Vagina (tissue), 2 donors: ENCODE data around the gene PKLR. TPM values are rescaled to one million over a fixed set of nuclear protein-coding genes. Genes with fewer than 3 reads are reported as not detected.

Source experiments
- DNase-seq, 2 donors: peaks; one replicate each; pipeline ENCODE4 v3.0.0-alpha.2; 2017; ENCODE audit errors: extremely low spot score in 2 of 2
- H3K27ac ChIP-seq: fragments of 200-600 bp; sonication (generic); one replicate; pipeline ENCODE4 v1.5.1; 2019
- H3K27me3 ChIP-seq: fragments of 200-600 bp; sonication (generic); one replicate; pipeline ENCODE4 v1.5.1; 2019
- H3K36me3 ChIP-seq, 2 donors: fragments of 200-600 bp; sonication (generic); one replicate each; pipeline ENCODE4 v1.5.1; 2017 to 2019
- H3K4me1 ChIP-seq: fragments of 200-600 bp; sonication (generic); one replicate; pipeline ENCODE4 v1.5.1; 2019
- H3K4me3 ChIP-seq, 2 donors: fragments of 200-600 bp; sonication (generic); 1 replicate in 1 of 2; 2 replicates in 1 of 2; pipeline ENCODE4 v1.5.1; 2016 to 2019
- H3K9me3 ChIP-seq: fragments of 200-600 bp; sonication (generic); one replicate; pipeline ENCODE4 v1.5.1; 2019
- CTCF ChIP-seq, 3 experiments: fragments of 450-650 bp in 2 of 3; fragments of 200-600 bp in 1 of 3; sonication (generic) in 1 of 3; IDR thresholded peaks; one replicate each; pipeline ENCODE4 v1.5.1; 2017 to 2019; ENCODE audit warnings: antibody characterized with exemption in 3 of 3, mild to moderate bottlenecking in 2 of 3, moderate library complexity in 2 of 3
- POLR2A ChIP-seq, 2 donors: fragments of 450-650 bp; IDR thresholded peaks; one replicate each; pipeline ENCODE4 v1.6.1; 2017; ENCODE audit warnings: antibody characterized with exemption in 2 of 2, mild to moderate bottlenecking in 2 of 2, moderate library complexity in 2 of 2
- POLR2AphosphoS5 ChIP-seq, 2 donors: sonication (generic); formaldehyde crosslinking; IDR thresholded peaks; one replicate each; pipeline ENCODE4 v1.9.0; 2017; ENCODE audit warnings: antibody characterized with exemption in 2 of 2, mild to moderate bottlenecking in 2 of 2, low read depth in 1 of 2; ENCODE audit not compliant: insufficient read depth in 1 of 2
- intact Hi-C: fragments of 100-400 bp; cut with DNase I; formaldehyde crosslinking; loops from one replicate; pipeline ENCODE4 v1.15.1; 2023
- total RNA-seq: library from RNA; depleted of rRNA; stranded (reverse); fragments of >200 nt; gene quantifications from one replicate; pipeline ENCODE4 v1.2.3, GENCODE V29; 2016

Gene PKLR
- total RNA-seq, 1 donor from 2014 or later = not detected

GRCh38 chr1:155324717-155325602 lies 23.7 kb upstream of the PKLR start:
- DNase-seq = peak in 1 of 2 donors; percentile 91
- intact Hi-C loops = loop anchor here (5.0 kb wide), 3 partner anchors 48 to 237 kb away; partner anchors contain the start of genes ASH1L and HCN3
- Histone ChIP-seq H3K27me3 (no peaks in the 10 kb centered on the region), H3K36me3 (peaks cover 0 to 22% of the 10 kb centered on the region in 2 donors), H3K4me3 (peak overlapping the region; percentile 71 to 94), H3K9me3 (no peaks in the 10 kb centered on the region), H3K27ac (peak overlapping the region; percentile 99), H3K4me1 (peaks cover 51% of the 10 kb centered on the region)
- TF ChIP-seq CTCF (IDR thresholded peaks at IDR 0.05) (peak in 1 of 3 experiments; percentile 19), POLR2A (IDR thresholded peaks at IDR 0.05) (no peak), POLR2AphosphoS5 (IDR thresholded peaks at IDR 0.05; ENCODE audit: insufficient read depth in 1 of 2, low read depth in 1 of 2) (no peak)

- TF ChIP-seq POLR2AphosphoS5 (IDR thresholded peaks at IDR 0.05; ENCODE audit: insufficient read depth in 1 of 2, low read depth in 1 of 2) (peak; percentile 88 to 94), POLR2A (IDR thresholded peaks at IDR 0.05) (peak in 1 of 2 donors; percentile 62), CTCF (IDR thresholded peaks at IDR 0.05) (no peak)
- intact Hi-C loops = loop anchor here (5.0 kb wide), 3 partner anchors 47 to 238 kb away; partner anchors contain the start of genes ASH1L and HCN3
- peaks cover 56% of the 10 kb centered on the region for H3K4me1 ChIP-seq
These were observed 22.9 kb upstream of the PKLR start for GRCh38 chr1:155324037-155324716.

GRCh38 chr1:155323729-155324036 lies 22.4 kb upstream of the PKLR start:
- H3K27me3 ChIP-seq = no peaks in the 10 kb centered on the region
- peak overlapping the region; percentile 71 to 94 for H3K4me3 ChIP-seq
- peak overlapping the region; percentile 99 for H3K27ac ChIP-seq
- TF ChIP-seq POLR2AphosphoS5 (IDR thresholded peaks at IDR 0.05; ENCODE audit: insufficient read depth in 1 of 2, low read depth in 1 of 2) (no peak), POLR2A (IDR thresholded peaks at IDR 0.05) (peak in 1 of 2 donors; percentile 4), CTCF (IDR thresholded peaks at IDR 0.05) (no peak)
- intact Hi-C loops = loop anchor here (5.0 kb wide), 3 partner anchors 46 to 239 kb away; partner anchors contain the start of genes ASH1L and HCN3
- peaks cover 0 to 12% of the 10 kb centered on the region in 2 donors for H3K36me3 ChIP-seq
- DNase-seq = no peak
- H3K4me1 ChIP-seq = peaks cover 56% of the 10 kb centered on the region
- H3K9me3 ChIP-seq = no peaks in the 10 kb centered on the region

More at GRCh38 chr1:155324037-155324716, 22.9 kb upstream of the PKLR start:
- Histone ChIP-seq H3K9me3 (no peaks in the 10 kb centered on the region), H3K4me3 (peak overlapping the region; percentile 71 to 94), H3K27ac (peak overlapping the region; percentile 99), H3K27me3 (no peaks in the 10 kb centered on the region), H3K36me3 (peaks cover 0 to 14% of the 10 kb centered on the region in 2 donors)
- DNase-seq = peak in 1 of 2 donors; percentile 99

- Histone ChIP-seq H3K36me3 (peaks cover 0 to 12% of the 10 kb centered on the region in 2 donors), H3K9me3 (no peaks in the 10 kb centered on the region), H3K27ac (peak overlapping the region; percentile 99), H3K4me1 (peaks cover 56% of the 10 kb centered on the region), H3K4me3 (peak overlapping the region; percentile 71 to 94), H3K27me3 (no peaks in the 10 kb centered on the region)
- TF ChIP-seq POLR2AphosphoS5 (IDR thresholded peaks at IDR 0.05; ENCODE audit: insufficient read depth in 1 of 2, low read depth in 1 of 2) (peak; percentile 68 to 71), CTCF (IDR thresholded peaks at IDR 0.05) (peak; percentile 90 to 97 (median 91)), POLR2A (IDR thresholded peaks at IDR 0.05) (peak in 1 of 2 donors; percentile 11)
- peak in 1 of 2 donors; percentile 94 for DNase-seq
- intact Hi-C loops = loop anchor here (5.0 kb wide), 3 partner anchors 46 to 239 kb away; partner anchors contain the start of genes ASH1L and HCN3
These were observed 21.9 kb upstream of the PKLR start for GRCh38 chr1:155322953-155323728.
